ENCODE data around the gene EN1.

DNA sequence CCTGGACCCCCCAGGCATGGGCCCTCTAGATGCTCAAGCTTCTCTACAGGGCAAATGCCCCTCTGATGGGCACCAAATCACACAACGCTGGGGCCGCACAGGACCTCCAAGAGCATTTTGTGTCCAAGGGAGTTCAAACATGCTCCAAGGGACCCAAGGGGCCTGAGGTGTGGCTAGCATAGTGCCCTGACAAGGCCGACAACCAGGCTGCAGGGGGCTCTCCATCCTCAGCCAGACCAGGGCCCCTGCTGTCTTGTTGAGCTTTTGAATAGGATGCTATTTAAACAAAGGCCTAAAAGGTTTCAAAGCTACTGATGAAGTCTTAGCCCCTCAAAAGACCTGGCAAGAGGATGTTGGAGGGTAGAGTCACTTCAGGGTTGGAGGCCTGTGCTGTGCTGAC lies 33.1 kb downstream of the EN1 start:
- TF ChIP-seq, protein P1, sequence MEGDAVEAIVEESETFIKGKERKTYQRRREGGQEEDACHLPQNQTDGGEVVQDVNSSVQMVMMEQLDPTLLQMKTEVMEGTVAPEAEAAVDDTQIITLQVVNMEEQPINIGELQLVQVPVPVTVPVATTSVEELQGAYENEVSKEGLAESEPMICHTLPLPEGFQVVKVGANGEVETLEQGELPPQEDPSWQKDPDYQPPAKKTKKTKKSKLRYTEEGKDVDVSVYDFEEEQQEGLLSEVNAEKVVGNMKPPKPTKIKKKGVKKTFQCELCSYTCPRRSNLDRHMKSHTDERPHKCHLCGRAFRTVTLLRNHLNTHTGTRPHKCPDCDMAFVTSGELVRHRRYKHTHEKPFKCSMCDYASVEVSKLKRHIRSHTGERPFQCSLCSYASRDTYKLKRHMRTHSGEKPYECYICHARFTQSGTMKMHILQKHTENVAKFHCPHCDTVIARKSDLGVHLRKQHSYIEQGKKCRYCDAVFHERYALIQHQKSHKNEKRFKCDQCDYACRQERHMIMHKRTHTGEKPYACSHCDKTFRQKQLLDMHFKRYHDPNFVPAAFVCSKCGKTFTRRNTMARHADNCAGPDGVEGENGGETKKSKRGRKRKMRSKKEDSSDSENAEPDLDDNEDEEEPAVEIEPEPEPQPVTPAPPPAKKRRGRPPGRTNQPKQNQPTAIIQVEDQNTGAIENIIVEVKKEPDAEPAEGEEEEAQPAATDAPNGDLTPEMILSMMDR (IDR thresholded peaks at IDR 0.05; ENCODE audit: insufficient read depth, low read length) = no peak
- TF ChIP-seq POLR2AphosphoS5 (IDR thresholded peaks at IDR 0.05; ENCODE audit: low read depth) (no peak), GABPA (IDR thresholded peaks at IDR 0.05; ENCODE audit: low read depth) (no peak)
- TF ChIP-seq, protein P2, sequence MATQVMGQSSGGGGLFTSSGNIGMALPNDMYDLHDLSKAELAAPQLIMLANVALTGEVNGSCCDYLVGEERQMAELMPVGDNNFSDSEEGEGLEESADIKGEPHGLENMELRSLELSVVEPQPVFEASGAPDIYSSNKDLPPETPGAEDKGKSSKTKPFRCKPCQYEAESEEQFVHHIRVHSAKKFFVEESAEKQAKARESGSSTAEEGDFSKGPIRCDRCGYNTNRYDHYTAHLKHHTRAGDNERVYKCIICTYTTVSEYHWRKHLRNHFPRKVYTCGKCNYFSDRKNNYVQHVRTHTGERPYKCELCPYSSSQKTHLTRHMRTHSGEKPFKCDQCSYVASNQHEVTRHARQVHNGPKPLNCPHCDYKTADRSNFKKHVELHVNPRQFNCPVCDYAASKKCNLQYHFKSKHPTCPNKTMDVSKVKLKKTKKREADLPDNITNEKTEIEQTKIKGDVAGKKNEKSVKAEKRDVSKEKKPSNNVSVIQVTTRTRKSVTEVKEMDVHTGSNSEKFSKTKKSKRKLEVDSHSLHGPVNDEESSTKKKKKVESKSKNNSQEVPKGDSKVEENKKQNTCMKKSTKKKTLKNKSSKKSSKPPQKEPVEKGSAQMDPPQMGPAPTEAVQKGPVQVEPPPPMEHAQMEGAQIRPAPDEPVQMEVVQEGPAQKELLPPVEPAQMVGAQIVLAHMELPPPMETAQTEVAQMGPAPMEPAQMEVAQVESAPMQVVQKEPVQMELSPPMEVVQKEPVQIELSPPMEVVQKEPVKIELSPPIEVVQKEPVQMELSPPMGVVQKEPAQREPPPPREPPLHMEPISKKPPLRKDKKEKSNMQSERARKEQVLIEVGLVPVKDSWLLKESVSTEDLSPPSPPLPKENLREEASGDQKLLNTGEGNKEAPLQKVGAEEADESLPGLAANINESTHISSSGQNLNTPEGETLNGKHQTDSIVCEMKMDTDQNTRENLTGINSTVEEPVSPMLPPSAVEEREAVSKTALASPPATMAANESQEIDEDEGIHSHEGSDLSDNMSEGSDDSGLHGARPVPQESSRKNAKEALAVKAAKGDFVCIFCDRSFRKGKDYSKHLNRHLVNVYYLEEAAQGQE (IDR thresholded peaks at IDR 0.05; ENCODE audit: insufficient replicate concordance, low read depth) = no peak

All from HL-60 (cell line).